Measurements from ENCODE around the gene TANK. TPM values are rescaled to one million over a fixed set of nuclear protein-coding genes. Genes with fewer than 3 reads are reported as not detected.

The TANK gene
- polyA plus RNA-seq, 3 donors = 72.7 to 91.7 (median 73.5) TPM

DNA sequence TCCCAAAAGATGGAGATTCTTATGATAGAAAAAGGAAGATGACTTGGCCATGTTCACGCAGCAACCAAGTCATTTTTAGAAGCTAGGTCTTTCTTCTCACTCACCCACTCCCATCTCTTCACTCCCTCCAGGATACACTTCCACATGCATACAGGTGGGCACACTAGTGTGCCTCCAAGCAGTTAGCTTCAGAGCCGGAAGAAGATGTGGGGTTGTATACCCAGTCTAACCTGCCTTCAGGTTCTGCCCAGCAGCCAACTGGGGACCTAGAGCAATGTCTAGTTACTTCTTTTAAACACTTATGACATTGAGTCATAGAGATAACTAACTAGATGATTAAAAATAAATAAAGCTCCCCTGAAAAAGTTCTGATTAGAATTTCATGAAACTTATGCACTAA lies 21.8 kb upstream of the TANK start:
- Mint-ChIP-seq H3K27me3 (ENCODE audit: low read depth in 3 of 3) (peaks cover 0 to 2% (median 0%) of the 10 kb centered on the region in 3 donors), H3K9me3 (peaks cover 0 to 5% (median 0%) of the 10 kb centered on the region in 7 donors), H3K36me3 (peaks cover 8 to 9% of the 10 kb centered on the region in 2 donors), H3K27ac (peak overlapping the region; percentile 77 to 99 (median 90)), H3K4me3 (peak overlapping the region; percentile 76 to 94), H3K4me1 (peaks cover 71% of the 10 kb centered on the region)
- H3K79me2 ChIP-seq (ENCODE audit: insufficient read depth, low read length) = peaks cover 71% of the 10 kb centered on the region
- H3K4me1 ChIP-seq (ENCODE audit: control insufficient read depth in 1 of 2, insufficient read depth in 2 of 2, low read length in 2 of 2) = peaks cover 43 to 69% of the 10 kb centered on the region in 2 donors
- H3K4me2 ChIP-seq (replicated peaks; ENCODE audit: extremely low read depth, low read length, poor library complexity, severe bottlenecking) = peak overlapping the region; percentile 84
- no peaks in the 10 kb centered on the region for H3K27me3 ChIP-seq (ENCODE audit: control insufficient read depth in 2 of 2, insufficient read depth in 2 of 2, low read length in 2 of 2)
- no peaks in the 10 kb centered on the region for H3K9me3 ChIP-seq (replicated peaks in 1 of 2; ENCODE audit: control insufficient read depth in 1 of 2, insufficient read depth in 1 of 2, low read length in 2 of 2)
- peak in 2 of 3 donors; percentile 29 to 40 for DNase-seq
- peaks cover 34% of the 10 kb centered on the region for H4K20me1 ChIP-seq (ENCODE audit: insufficient read depth, low read length)
- H3K36me3 ChIP-seq (replicated peaks in 1 of 2; ENCODE audit: control insufficient read depth in 1 of 2, insufficient read depth in 2 of 2, low read length in 2 of 2) = no peaks in the 10 kb centered on the region
- intact Hi-C loops (cut with micrococcal nuclease) = no loop called here
- H3K9ac ChIP-seq (ENCODE audit: insufficient read depth, low read length, poor library complexity, severe bottlenecking) = peak overlapping the region; percentile 77
- TF ChIP-seq, protein P1, sequence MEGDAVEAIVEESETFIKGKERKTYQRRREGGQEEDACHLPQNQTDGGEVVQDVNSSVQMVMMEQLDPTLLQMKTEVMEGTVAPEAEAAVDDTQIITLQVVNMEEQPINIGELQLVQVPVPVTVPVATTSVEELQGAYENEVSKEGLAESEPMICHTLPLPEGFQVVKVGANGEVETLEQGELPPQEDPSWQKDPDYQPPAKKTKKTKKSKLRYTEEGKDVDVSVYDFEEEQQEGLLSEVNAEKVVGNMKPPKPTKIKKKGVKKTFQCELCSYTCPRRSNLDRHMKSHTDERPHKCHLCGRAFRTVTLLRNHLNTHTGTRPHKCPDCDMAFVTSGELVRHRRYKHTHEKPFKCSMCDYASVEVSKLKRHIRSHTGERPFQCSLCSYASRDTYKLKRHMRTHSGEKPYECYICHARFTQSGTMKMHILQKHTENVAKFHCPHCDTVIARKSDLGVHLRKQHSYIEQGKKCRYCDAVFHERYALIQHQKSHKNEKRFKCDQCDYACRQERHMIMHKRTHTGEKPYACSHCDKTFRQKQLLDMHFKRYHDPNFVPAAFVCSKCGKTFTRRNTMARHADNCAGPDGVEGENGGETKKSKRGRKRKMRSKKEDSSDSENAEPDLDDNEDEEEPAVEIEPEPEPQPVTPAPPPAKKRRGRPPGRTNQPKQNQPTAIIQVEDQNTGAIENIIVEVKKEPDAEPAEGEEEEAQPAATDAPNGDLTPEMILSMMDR (IDR thresholded peaks at IDR 0.05) = no peak
- peak overlapping the region; percentile 43 to 93 (median 77) for H3K4me3 ChIP-seq (replicated peaks in 1 of 3; ENCODE audit: low read depth in 2 of 3, low read length in 3 of 3)
- no CpG with 5 or more reads among the region's 2 CpGs for WGBS (ENCODE audit: insufficient coverage)
- peak overlapping the region; percentile 38 to 100 for H3K27ac ChIP-seq (ENCODE audit: low read depth in 1 of 2, low read length in 2 of 2)
- no peak overlapping the region for H2AFZ ChIP-seq (ENCODE audit: insufficient read depth, low read depth, low read length, poor library complexity, severe bottlenecking)

DNA sequence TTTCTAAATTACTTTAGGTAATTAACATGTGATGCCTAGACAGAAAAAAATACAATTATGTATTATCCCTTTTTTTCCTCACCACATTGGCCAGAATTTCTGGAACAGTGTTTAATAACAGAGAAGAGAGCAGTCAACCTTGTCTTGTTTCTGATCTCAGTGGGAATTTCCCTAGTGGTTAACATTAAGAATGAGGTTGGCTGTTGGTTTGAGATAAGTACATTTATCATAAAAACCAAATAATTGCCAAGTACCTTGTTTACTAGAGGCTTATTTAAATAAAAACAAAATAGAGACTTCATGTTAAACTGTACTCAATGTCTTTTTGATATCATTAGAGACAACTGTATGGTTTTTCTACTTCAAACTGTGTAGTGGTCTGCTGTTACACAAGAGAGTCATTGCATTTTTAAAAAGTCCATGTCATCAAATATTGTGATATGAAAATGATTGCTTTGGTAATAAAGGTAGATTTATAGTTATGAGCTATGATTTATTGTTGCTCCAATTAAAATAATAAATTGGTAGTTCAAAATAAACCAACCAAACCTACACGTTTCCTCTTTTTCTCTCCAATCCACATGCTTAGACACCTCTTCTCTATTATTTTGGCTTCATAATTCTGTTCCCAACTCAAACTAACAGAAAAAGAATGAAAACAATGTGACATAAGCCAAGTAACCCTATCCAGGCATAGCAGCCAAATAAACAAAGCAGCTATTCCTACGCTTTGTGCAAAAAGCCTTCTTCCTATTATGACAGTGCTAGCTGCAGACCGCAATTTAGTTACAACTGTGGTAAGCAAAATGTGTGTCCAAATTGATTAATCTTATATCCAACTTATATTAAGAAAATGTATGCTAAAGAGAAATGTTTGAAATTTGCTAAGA lies 20.9 kb upstream of the TANK start:
- Mint-ChIP-seq H3K9me3 (peaks cover 0 to 6% (median 4%) of the 10 kb centered on the region in 7 donors), H3K36me3 (peaks cover 14 to 18% of the 10 kb centered on the region in 2 donors), H3K4me3 (peak overlapping the region; percentile 76 to 94), H3K27ac (peak overlapping the region in 6 of 7 donors; percentile 55 to 99 (median 88)), H3K4me1 (peaks cover 78% of the 10 kb centered on the region), H3K27me3 (ENCODE audit: low read depth in 3 of 3) (peaks cover 0 to 2% (median 0%) of the 10 kb centered on the region in 3 donors)
- no peak overlapping the region for H2AFZ ChIP-seq (ENCODE audit: insufficient read depth, low read depth, low read length, poor library complexity, severe bottlenecking)
- no peaks in the 10 kb centered on the region for H3K9me3 ChIP-seq (replicated peaks in 1 of 2; ENCODE audit: control insufficient read depth in 1 of 2, insufficient read depth in 1 of 2, low read length in 2 of 2)
- H4K20me1 ChIP-seq (ENCODE audit: insufficient read depth, low read length) = peaks cover 43% of the 10 kb centered on the region
- H3K4me3 ChIP-seq (replicated peaks in 1 of 3; ENCODE audit: low read depth in 2 of 3, low read length in 3 of 3) = peak overlapping the region; percentile 25 to 93 (median 77)
- no peaks in the 10 kb centered on the region for H3K36me3 ChIP-seq (replicated peaks in 1 of 2; ENCODE audit: control insufficient read depth in 1 of 2, insufficient read depth in 2 of 2, low read length in 2 of 2)
- intact Hi-C loops (cut with micrococcal nuclease) = no loop called here
- H3K27ac ChIP-seq (ENCODE audit: low read depth in 1 of 2, low read length in 2 of 2) = peak overlapping the region in 1 of 2 donors; percentile 100
- no CpG with 5 or more reads among the region's 3 CpGs for WGBS (ENCODE audit: insufficient coverage)
- peaks cover 80% of the 10 kb centered on the region for H3K79me2 ChIP-seq (ENCODE audit: insufficient read depth, low read length)
- H3K27me3 ChIP-seq (ENCODE audit: control insufficient read depth in 2 of 2, insufficient read depth in 2 of 2, low read length in 2 of 2) = no peaks in the 10 kb centered on the region
- peaks cover 43 to 68% of the 10 kb centered on the region in 2 donors for H3K4me1 ChIP-seq (ENCODE audit: control insufficient read depth in 1 of 2, insufficient read depth in 2 of 2, low read length in 2 of 2)
- peak in 2 of 3 donors; percentile 41 to 57 for DNase-seq
- TF ChIP-seq, protein P1 (IDR thresholded peaks at IDR 0.05) = no peak
- peak overlapping the region; percentile 19 for H3K9ac ChIP-seq (ENCODE audit: insufficient read depth, low read length, poor library complexity, severe bottlenecking)
- peak overlapping the region; percentile 84 for H3K4me2 ChIP-seq (replicated peaks; ENCODE audit: extremely low read depth, low read length, poor library complexity, severe bottlenecking)

All from CD14-positive monocyte (primary cell).